Body of pancreas (tissue), 4 donors: ENCODE measurements around the gene B3GAT1. TPM values are rescaled to one million over a fixed set of nuclear protein-coding genes. Genes with fewer than 3 reads are reported as not detected.

Experiments
- ATAC-seq: fragments of 150-250 bp; one replicate; pipeline ENCODE4 v1.9.1; 2016
- DNase-seq, 4 donors: peaks; one replicate each; pipeline ENCODE4 v3.0.0-alpha.2; 2019
- H3K27ac ChIP-seq, 4 donors: fragments of 200-600 bp; sonication (generic); 1 replicate in 3 of 4; 2 replicates in 1 of 4; pipeline versions ENCODE4 v1.5.1 to v1.6.1; 2016 to 2019; ENCODE audit warnings: mild to moderate bottlenecking in 1 of 4, mixed read lengths in 1 of 4, moderate library complexity in 1 of 4
- H3K27me3 ChIP-seq, 2 donors: fragments of 200-600 bp; sonication (generic); one replicate each; pipeline ENCODE4 v1.6.0; 2016; ENCODE audit warnings: mild to moderate bottlenecking in 1 of 2
- H3K36me3 ChIP-seq, 2 donors: fragments of 200-600 bp; sonication (generic); replicated peaks in 1 of 2; 2 replicates each; pipeline ENCODE4 v1.5.1; 2016; ENCODE audit warnings: low read depth in 2 of 2; ENCODE audit not compliant: insufficient read depth in 1 of 2
- H3K4me1 ChIP-seq: fragments of 200-600 bp; sonication (generic); one replicate; pipeline ENCODE4 v1.6.0; 2016
- H3K4me3 ChIP-seq, 2 donors: fragments of 200-600 bp; sonication (generic); 1 replicate in 1 of 2; 2 replicates in 1 of 2; pipeline ENCODE4 v1.5.1; 2016 to 2019
- H3K9me3 ChIP-seq, 3 donors: fragments of 200-600 bp; sonication (generic); 1 replicate in 2 of 3; 2 replicates in 1 of 3; pipeline ENCODE4 v1.5.1; 2016
- CTCF ChIP-seq, 7 experiments: fragments of 450-650 bp in 4 of 7; fragments of 200-600 bp in 3 of 7; sonication (generic) in 3 of 7; IDR thresholded peaks; one replicate each; pipeline ENCODE4 v1.5.1; 2016 to 2019; ENCODE audit warnings: antibody characterized with exemption in 7 of 7
- POLR2A ChIP-seq, 3 donors: fragments of 450-650 bp; IDR thresholded peaks; one replicate each; pipeline ENCODE4 v1.6.1; 2016; ENCODE audit warnings: antibody characterized with exemption in 3 of 3, mild to moderate bottlenecking in 2 of 3
- WGBS, 2 donors: methylation state at CpG; one replicate each; pipeline ENCODE4 v1.1.5; 2017; 5-methylcytosine and 5-hydroxymethylcytosine counted together
- intact Hi-C: fragments of 100-400 bp; cut with DNase I; formaldehyde crosslinking; loops from one replicate; pipeline ENCODE4 v1.15.1; 2023
- total RNA-seq, 2 donors: library from RNA; depleted of rRNA; stranded (reverse); fragments of >200 nt; gene quantifications; one replicate each; pipeline ENCODE4 v1.1.0, GENCODE V29; 2016

The B3GAT1 gene
- total RNA-seq, 2 donors from 2014 or later: under 0.01 TPM; not detected in 1

GRCh38 chr11:134358856-134359490 lies 53.1 kb downstream of the B3GAT1 start:
- H3K9me3 ChIP-seq: no peaks in the 10 kb centered on the region
- H3K27ac ChIP-seq: no peak overlapping the region
- H3K27me3 ChIP-seq: no peaks in the 10 kb centered on the region
- no peak for DNase-seq
- ATAC-seq: no peak
- no peak for TF ChIP-seq CTCF (IDR thresholded peaks at IDR 0.05)
- H3K4me3 ChIP-seq: no peak overlapping the region
- intact Hi-C loops: no loop called here
- H3K4me1 ChIP-seq: peaks cover 5% of the 10 kb centered on the region
- no peaks in the 10 kb centered on the region for H3K36me3 ChIP-seq
- WGBS, 2 donors: 86 to 89% methylated on average over 9 to 18 of the region's 18 CpGs

- TF ChIP-seq POLR2A (IDR thresholded peaks at IDR 0.05) (no peak), CTCF (IDR thresholded peaks at IDR 0.05) (no peak)
- Histone ChIP-seq H3K4me3 (no peak overlapping the region), H3K36me3 (no peaks in the 10 kb centered on the region), H3K27me3 (no peaks in the 10 kb centered on the region), H3K9me3 (no peaks in the 10 kb centered on the region), H3K4me1 (peaks cover 5% of the 10 kb centered on the region), H3K27ac (no peak overlapping the region)
- no peak for DNase-seq
- intact Hi-C loops: no loop called here
- 87 to 90% methylated on average over 19 to 27 of the region's 27 CpGs for WGBS, 2 donors
- no peak for ATAC-seq
Observed at GRCh38 chr11:134358165-134358855, 53.7 kb downstream of the B3GAT1 start.

- no peaks in the 10 kb centered on the region for H3K27me3 ChIP-seq
- whole genome bisulfite sequencing, 2 donors: 75 to 87% methylated on average over 4 to 8 of the region's 8 CpGs
- H3K27ac ChIP-seq: no peak overlapping the region
- H3K9me3 ChIP-seq: no peaks in the 10 kb centered on the region
- ATAC-seq: no peak
- H3K4me1 ChIP-seq: peaks cover 5% of the 10 kb centered on the region
- TF ChIP-seq POLR2A (IDR thresholded peaks at IDR 0.05) (no peak), CTCF (IDR thresholded peaks at IDR 0.05) (no peak)
- H3K4me3 ChIP-seq: no peak overlapping the region
- DNase-seq: no peak
- intact Hi-C loops: no loop called here
- no peaks in the 10 kb centered on the region for H3K36me3 ChIP-seq
Observed at GRCh38 chr11:134357545-134357839, 54.5 kb downstream of the B3GAT1 start.

GRCh38 chr11:134356656-134357544 lies 55.1 kb downstream of the B3GAT1 start:
- Histone ChIP-seq H3K27ac (no peak overlapping the region), H3K4me3 (no peak overlapping the region), H3K36me3 (no peaks in the 10 kb centered on the region), H3K4me1 (peaks cover 5% of the 10 kb centered on the region), H3K9me3 (no peaks in the 10 kb centered on the region), H3K27me3 (no peaks in the 10 kb centered on the region)
- ATAC-seq (no peak), DNase-seq (no peak)
- WGBS, 2 donors: 83 to 88% methylated on average over 18 to 21 of the region's 21 CpGs
- intact Hi-C loops: no loop called here
- TF ChIP-seq CTCF (IDR thresholded peaks at IDR 0.05) (no peak), POLR2A (IDR thresholded peaks at IDR 0.05) (no peak)
